PC-3 (cell line): ENCODE data around the gene CTNNA3.

Experiments used
- CTCF ChIP-seq: fragments of 300-600 bp; sonication (generic); conservative IDR thresholded peaks from 2 replicates; pipeline ENCODE4 v1.5.1; 2017; ENCODE audit warnings: antibody characterized with exemption, low read depth, mild to moderate bottlenecking, low read length
- EZH2 ChIP-seq: fragments of 300-600 bp; sonication (generic); IDR thresholded peaks from one replicate; pipeline ENCODE4 v1.6.1; 2017; ENCODE audit warnings: antibody characterized with exemption, mild to moderate bottlenecking, low read length; ENCODE audit not compliant: unreplicated experiment
- EZH2phosphoT487 ChIP-seq: fragments of 300-600 bp; sonication (generic); IDR thresholded peaks from 2 replicates; pipeline ENCODE4 v1.6.1; 2018; ENCODE audit warnings: mild to moderate bottlenecking, antibody characterized with exemption, low read length, borderline replicate concordance

DNA sequence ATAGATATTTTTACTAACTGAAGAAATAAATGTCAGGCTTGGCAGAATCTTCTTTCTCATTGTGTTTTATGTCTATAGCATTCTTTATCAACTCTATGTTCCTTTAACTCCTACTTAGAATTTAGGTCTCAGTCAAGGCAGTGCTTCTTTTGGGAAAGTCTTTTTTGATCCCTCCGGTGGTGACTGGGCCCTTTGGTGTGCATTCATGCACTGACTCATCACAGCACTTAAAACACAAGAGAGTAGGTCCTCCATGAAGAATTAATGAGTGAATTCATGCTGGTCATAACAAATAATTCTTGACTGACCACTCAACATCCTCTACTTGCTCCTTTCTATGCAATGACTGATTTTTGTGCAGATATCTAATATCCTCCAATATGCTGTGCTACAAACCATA is 1229.0 kb downstream of the CTNNA3 start:
- TF ChIP-seq CTCF (no peak), EZH2 (no peak), EZH2phosphoT487 (no peak)
